HG02571 (cell line): ENCODE results near the gene SPC25.
"Not testable (repeated sequence)": the region's sequence is repeated elsewhere in the genome, so short reads cannot be mapped to it uniquely, and the experiment has no call there.

ENCODE experiments used
- ATAC-seq: cut with Tn5 transposase; IDR thresholded peaks from one replicate; pipeline ENCODE4 v1.9.1; 2021; ENCODE audit warnings: mild to moderate bottlenecking, moderate library complexity; ENCODE audit not compliant: unreplicated experiment

Gene SPC25

GRCh38 chr2:168890006-168890782, at the start of gene SPC25:
TSS of gene SPC25 (minus strand) at chr2:168890430. CDS start at chr2:168889519, 911 bp downstream.
- ATAC-seq, result peak; percentile 100

GRCh38 chr2:168939918-168940317, 49.7 kb upstream of the SPC25 start:
- ATAC-seq, result peak; percentile 82

- ATAC-seq, result no peak
Observed at GRCh38 chr2:168939061-168939460, 48.8 kb upstream of the SPC25 start.

- ATAC-seq, result no peak
Observed at GRCh38 chr2:168935810-168936581, 45.8 kb upstream of the SPC25 start.

GRCh38 chr2:168934826-168935225, 44.6 kb upstream of the SPC25 start:
- no peak for ATAC-seq

GRCh38 chr2:168932174-168932573, 41.9 kb upstream of the SPC25 start:
- not testable (repeated sequence) for ATAC-seq

GRCh38 chr2:168930242-168930641, 40.0 kb upstream of the SPC25 start:
- no peak for ATAC-seq

GRCh38 chr2:168929031-168929430, 38.8 kb upstream of the SPC25 start:
- ATAC-seq, result no peak

- no peak for ATAC-seq
Observed at GRCh38 chr2:168928113-168928831, 38.0 kb upstream of the SPC25 start.

GRCh38 chr2:168926621-168927386, 36.6 kb upstream of the SPC25 start:
- ATAC-seq, result no peak

- no peak for ATAC-seq
Observed at GRCh38 chr2:168920504-168921157, 30.4 kb upstream of the SPC25 start.

GRCh38 chr2:168916331-168916675, 26.1 kb upstream of the SPC25 start:
- no peak for ATAC-seq

GRCh38 chr2:168915441-168916330, 25.5 kb upstream of the SPC25 start:
- ATAC-seq, result no peak

- ATAC-seq, result no peak
Observed at GRCh38 chr2:168913495-168913894, 23.3 kb upstream of the SPC25 start.

GRCh38 chr2:168912901-168913369, 22.7 kb upstream of the SPC25 start:
- no peak for ATAC-seq

GRCh38 chr2:168912466-168912865, 22.2 kb upstream of the SPC25 start:
- ATAC-seq, result no peak

GRCh38 chr2:168910330-168910729, 20.1 kb upstream of the SPC25 start:
- ATAC-seq, result no peak

GRCh38 chr2:168907940-168908662, 17.9 kb upstream of the SPC25 start:
- no peak for ATAC-seq

GRCh38 chr2:168904358-168904757, 14.1 kb upstream of the SPC25 start:
- no peak for ATAC-seq
